ENCODE measurements around the gene EVC. TPM values are rescaled to one million over a fixed set of nuclear protein-coding genes. Genes with fewer than 3 reads are reported as not detected.
"Not testable (repeated sequence)": the region's sequence is repeated elsewhere in the genome, so short reads cannot be mapped to it uniquely, and the experiment has no call there.

Gene EVC
- polyA plus RNA-seq, 1 donor, result 52.7 TPM

DNA sequence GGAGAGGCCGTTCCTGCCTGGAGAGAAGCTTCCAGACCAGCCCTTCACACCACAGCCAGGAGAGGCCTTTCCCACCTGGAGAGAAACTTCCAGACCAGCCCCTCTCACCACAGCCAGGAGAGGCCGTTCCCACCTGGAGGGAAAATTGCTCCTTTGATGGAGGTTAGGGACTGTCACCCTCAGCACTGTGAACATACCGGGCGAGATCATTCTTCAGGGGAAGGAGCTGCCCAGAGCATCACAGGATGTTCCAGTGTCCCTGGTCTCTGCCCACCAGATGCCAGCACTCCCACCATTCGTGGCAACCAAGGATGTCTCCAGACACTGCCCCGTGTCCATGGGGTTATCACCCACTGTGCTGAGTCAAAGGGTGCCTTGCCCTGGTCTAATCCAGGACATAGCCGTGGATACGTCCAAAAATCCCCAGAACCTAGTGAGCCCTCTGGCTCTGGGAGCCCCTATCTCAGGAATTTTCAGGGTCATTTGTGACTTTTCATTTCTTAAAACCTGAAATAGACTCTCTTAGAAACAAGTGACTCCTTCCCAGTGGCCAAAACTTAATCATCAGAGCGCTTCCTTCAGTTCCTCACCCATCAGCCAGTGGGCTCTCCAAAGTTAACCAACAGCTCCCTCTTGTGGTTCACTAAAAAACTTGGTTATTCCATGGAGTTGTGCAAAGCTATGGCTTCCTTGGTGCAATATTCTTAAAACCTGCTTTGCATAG is 101.7 kb downstream of the EVC start:
- DNase-seq, result peak; percentile 70

DNA sequence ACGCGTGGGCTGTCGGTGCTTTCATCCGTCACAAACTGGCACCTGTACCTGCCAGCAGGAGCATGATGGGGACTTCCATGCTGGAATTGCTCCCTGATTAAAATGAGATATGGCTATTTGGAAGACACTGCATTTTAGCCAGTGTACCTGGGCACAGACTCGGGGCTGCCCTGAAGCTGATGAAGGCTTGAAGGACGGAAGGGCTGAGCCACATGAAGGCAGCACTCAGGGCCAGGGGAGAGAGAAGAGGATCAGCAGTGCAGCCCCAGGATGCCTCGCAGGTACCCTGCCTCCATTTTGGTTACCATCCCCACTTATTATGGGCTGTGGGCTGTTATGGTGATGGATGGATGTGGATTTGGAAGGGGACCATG is 102.9 kb downstream of the EVC start:
- no peak for DNase-seq

DNA sequence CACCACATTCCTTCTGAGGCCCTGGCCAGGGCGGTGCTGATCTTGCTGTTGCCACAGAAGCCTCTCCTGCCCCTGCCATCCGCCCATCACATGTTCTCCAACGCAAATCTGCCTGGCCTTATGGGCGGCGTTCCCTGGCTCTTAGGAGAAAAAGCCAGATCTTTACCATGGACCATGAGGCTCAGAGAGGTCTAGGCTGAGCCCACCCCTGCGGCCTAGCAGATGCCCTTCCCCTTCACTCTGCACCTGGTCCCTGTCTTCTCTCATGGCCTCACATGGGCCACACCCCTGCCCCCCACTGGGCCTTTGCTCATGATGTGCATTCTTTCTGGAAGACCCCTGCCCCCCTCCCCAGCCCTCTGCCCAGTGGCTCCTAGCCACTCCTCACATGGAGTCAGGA is 103.4 kb downstream of the EVC start:
- no peak for DNase-seq

DNA sequence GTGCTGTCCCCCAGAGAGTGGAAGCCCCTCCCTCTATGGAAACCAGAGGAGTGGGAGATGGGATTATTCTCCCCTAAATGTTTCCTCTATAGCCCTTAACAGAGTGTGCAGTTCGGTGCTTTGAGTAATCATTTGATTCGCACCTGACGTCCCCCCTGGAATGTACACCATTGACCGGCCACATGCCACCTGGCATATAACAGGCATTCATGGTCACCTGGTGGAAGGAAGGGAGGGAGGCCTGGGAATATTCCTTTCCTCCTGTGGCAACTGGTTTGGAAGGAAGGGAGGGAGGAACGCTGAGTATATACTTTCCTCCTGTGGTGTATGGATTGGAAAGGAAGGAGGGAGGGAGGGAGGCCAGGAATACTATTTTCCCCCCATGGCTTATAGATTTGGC is 104.6 kb downstream of the EVC start:
- peak; percentile 2 for DNase-seq

DNA sequence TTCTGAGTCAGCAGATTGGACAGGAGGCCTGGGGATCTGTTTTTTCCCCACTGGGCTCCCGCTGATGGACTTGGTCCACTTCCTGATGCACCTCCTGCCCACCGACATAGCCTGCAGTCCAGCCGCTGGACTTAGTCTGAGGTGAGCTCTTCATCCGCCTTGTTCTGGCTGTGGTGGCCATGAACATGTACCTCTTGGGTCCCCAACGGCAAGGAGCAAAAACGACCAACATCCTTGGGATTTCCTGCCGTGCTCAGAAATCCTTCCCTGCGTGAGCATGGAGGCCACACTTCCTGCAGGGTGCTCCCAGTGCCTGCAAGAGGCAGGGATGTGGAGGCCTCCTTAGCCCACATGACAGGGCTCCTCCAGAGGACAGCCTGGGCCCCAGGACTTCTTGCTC is 105.1 kb downstream of the EVC start:
- DNase-seq, result no peak

DNA sequence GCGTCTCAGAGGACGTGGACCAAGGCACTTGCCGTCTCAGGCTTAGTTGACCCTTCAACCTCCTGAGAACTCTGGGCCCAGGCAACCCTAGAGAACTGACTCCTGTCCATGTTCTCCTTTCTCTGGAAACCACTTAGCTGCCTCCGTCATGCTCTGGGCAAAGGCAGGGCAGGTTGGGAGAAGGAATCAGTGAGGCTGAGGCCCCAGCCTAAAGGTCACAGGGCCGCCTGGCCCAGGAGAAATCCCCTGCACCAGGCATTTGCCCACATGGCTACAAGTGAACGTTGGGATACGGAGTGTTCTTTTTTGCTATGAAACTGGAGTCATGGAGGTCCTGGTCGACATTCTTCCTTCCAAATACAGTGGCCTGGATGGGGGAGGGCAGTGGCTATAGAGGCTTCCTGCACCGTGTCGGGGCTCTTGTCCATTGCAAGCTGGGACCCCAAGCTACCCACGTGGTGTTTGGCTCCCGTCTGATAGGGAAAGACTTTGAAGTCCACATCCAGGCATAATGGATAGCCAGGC is 105.9 kb downstream of the EVC start:
- DNase-seq, result no peak

DNA sequence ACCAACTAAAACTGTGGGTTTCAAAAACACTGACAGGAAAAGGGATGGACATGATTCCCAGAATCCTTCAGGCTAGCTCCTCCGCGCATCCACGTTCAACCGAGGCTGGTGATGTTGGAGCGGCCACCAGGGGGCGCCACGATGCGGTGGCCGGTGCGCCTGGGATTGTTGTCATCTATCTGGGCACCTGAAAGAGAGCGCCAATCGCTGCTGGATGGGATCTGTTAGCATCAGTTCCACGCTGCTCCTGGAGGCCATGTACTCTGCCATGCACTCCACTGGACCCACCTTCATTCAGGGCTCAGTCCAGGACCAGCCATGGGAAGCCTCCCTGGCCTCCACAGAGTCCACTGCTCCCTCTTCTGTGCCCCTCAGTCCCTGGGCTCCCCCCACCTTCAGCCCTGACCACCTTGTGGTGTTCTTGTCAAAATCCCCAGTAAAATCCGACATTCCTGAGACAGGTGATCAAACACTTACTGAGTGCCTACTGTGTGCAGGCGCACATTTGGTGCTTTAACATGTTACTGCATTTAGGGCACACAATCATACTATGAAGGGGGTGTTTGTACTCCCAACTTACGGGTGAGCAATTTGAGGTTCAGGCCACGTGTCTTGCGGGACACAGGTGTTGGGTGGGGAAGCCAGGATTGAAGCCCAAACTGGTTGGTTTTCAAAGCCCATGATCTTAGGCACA is 110.8 kb downstream of the EVC start:
- DNase-seq, result no peak

DNA sequence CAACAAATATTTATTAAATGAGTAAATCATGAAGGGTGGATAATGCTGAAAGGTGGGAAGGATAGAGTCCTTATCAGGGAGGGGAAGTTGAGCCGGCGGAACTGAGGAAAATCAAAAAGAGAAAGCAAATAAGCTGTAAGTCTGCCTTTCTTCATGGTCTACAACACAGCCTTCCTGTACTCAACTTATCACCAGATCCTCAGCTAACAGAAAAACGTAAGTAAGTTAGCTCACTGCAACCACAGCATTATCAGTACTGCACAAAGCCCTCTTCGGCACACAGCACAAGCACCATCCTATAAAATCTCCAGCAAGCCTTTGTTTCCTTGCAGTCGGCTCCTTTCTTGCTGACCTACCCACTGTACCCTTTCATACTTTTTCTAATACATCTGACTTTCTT is 111.6 kb downstream of the EVC start:
- no peak for DNase-seq

DNA sequence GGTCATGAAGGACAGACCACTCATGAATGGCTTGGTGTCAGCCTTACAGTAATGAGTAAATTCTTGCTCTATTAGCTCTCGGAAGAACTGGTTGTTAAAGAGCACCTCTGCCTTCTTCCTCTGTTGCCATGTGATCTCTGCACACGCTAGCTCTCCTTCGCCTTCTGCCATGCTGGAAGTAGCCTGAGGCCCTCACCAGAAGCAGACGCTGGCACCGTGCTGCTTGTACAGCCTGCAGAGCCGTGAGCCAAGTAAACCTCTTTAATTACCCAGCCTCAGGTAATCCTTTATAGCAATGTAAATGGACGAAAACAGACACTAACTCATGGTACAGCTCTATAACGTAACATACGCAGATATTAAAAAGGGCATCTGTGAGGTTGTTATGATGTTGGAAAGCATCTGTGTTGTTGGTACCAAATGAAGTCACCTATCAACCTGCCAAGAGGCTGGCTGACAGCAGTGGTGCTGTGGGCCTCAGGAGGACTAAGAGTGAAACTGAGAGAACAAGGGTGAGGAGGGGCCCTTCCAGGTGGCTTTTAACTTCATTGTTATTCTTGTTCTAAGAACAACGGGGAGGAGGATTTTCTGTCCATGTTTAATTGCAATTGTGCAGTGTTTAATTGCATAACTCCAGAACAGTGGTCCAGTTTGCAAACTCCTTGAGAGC is 112.7 kb downstream of the EVC start:
- no peak for DNase-seq

DNA sequence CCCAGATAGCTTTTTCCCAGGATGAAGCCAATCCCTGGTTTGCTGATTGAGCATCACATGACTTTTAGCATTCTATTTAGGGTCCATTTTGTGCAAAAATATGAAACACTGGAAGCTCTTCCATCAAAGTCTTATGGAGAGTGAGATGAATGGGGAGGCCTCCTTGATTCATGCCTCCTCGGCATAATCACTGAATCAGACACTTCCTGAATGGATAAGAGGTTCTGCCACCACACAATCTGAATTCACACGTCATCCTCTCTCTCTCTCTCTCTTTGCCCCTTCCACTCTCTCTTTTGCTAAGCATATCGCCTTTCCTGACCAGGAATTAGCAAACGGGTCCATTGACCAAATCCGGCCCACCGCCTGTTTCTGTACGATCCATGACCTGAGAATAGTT is 113.2 kb downstream of the EVC start:
- DNase-seq, result no peak

DNA sequence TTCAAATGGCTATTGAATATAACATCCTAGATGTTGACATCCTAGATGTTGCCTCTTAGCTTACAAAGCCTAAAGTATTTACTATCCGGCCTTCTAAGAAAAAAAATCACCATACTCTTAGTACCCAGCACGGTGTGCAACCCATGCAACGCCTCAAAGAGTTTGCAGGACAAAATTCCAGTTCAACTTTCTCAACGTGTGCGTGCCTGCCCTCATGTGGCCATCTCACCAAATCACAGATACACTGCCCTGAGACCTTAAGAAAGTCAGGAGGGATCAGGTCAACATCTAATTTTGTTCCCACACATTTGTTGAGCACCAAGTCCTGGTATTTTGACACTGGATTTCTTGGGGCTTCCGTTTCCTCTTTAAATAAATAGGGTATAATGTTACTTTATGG is 113.6 kb downstream of the EVC start:
- DNase-seq, result no peak

DNA sequence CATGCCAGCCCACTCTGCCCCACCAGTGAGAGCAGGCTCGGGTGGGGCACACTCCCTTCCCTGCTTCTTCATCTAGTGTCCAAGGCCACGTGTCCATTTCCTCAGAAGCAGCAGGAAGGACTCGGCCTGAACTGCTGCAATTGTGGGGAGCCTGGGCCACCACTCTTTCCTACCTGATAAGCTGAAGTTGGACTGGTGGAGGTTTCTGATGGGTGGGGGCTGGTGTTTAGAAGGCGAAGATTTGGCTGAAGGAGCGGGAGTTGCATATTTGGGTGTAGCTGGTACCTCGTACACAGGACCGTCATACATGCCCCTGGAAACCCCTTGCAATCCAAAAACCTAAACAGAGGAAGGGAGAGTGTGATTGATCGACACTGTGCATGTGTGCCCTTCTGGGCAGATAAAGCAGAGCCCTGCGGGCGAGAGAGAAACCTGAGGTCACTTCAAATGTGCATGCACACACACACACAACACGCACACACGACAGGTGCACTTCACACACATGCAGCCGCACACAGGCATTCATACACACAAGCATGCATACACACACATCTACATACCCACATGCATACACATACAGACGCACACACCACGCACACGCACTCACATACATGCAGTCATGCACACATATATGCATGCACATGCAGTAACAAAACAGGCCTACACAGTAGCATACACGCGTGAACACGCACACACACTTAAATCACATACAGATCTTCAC is 114.5 kb downstream of the EVC start:
- DNase-seq, result no peak

DNA sequence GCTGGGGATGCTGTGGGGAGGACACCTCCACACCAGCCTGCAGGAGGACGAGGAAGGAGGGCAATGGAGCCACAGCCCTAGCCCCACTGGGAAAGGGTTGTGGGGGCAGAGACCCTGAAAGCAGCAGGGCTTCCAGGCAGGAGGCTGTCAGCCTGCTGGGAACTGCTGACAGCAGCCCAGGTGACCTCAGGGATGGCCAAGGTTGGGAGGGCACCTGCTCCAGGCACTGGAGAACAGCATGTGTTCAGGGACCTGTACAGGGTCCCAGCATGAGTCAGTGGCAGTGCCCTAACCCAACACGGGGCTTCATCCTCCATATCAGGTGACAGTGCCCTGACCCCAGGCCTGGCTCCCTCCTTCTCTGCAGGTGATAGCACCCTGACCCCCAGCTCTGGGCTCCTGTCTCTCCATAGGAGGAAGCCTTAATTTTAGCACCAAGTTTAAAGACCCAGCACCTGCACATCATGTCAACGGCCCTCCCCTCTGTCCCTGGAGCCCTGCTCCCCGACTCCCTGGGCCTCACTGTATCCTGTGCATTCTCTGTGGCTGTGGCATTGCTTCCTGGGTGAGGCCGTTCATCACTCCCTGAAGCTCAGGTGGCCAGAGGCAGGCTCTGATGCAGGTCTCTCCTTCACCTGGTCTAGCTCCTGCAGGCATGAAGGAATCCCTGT is 115.6 kb downstream of the EVC start:
- no peak for DNase-seq

DNA sequence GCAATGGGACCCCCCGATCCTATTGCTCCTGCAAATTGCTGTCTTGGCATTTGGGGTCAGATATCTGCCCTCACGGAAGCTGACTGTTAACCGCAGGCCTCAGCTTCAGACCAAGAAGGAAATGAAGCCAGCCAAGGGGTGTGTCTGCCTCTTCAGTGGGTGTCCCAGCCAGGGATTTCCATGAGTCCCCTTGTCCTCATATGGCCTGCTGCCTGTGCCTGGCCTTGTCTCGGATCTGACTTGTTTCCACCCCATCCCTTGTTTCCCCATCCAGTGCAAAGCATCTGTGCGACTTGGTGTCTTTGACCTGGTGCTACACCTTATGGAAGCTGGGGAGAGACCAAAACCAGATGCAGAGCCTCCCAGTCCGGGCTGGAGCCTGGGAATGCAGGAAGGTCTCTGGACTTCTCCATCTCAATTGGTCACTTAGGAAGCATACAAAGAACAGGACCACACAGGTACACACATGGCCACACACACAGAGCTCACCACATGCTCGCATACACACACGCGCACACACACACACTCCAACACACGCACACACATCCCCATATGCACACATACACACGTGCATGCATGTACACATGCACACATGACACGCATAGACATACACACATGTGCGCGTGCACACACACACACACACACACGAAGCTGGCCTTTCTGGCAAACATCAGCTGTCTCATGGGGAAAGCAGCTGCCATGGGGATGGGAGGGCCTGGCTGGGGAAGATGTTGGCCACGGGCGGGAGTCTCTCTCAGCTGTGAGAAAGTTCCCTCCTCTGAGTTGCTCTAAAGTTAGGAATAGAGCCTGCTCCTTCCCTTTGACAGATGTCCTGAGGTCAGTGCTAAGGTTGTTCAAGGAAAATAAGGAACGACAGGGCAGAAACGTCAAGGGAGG is 116.4 kb downstream of the EVC start:
- DNase-seq, result no peak

DNA sequence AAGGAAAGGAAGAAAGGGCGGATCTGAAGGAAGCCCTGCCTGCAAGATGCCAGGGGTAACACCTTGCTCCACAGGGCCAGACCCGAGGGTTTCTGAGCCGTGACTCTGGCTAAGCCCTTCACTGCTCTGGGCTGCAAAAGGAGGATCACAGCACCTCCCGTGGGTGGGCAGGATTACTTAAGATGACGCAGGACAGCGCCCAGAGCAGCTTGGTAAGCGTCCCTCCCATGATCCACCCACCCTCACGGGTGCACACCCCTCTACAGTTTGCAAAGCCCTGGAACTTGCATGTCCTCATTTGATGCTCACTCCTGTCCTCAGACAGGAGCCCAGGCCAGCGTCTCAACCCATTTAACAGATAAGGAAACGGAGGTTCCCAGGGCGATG is 117.0 kb downstream of the EVC start:
- DNase-seq, result no peak

DNA sequence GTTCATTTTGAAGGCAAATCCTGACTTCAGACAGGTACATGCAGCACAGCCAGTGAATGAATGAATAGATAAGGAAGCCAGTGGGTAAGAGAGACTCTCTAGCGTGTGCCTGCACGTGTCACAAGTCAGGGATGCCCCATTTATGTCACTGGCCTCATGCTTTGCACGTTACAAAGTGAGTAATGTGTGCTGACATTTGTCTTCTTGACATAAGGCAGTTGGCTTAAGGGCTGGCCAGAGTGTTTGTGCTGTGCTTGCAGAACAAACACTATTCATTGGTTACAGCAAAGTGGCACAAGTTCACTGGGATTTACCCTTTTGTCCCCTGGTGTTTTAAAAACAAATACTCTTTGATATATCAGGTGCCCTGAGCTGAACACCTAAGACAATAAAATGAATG is 125.9 kb downstream of the EVC start:
- DNase-seq, result no peak

DNA sequence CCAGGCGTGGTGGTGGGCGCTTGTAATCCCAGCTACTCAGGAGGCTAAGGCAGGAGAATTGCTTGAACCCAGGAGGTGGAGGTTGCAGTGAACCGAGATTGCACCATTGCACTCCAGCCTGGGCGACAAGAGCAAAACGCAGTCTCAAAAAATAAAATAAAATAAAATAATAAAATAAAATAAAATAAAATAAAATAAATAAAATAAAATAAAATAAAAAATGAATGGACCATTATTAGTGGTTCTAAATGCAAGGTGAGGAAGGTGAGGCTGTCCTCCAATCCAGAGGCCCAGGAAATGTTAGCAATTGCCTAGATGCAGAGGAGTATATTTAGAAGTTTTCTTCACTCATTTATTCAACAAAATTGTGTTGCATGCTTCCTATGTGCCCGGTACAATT is 126.5 kb downstream of the EVC start:
- not testable (repeated sequence) for DNase-seq

DNA sequence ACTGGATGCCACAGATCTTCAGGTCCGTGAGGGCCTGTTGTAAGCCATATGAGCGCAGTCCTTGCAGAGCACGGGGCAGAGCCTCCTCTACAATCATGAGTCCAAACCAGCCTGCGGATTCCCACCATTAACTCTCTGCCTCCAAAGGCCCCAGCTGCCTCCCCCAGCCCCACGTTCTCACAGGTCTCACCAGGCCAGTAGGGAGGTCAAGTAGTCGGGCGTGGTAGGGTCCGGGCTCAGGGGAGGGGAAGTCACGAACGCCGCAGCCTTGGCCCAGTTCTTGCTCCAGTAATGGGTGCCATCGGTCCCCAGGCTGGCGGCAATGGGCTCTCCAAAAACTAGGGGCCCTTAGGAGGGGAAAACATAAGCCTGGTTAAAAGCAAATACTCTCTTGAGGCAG is 128.3 kb downstream of the EVC start:
- no peak for DNase-seq

DNA sequence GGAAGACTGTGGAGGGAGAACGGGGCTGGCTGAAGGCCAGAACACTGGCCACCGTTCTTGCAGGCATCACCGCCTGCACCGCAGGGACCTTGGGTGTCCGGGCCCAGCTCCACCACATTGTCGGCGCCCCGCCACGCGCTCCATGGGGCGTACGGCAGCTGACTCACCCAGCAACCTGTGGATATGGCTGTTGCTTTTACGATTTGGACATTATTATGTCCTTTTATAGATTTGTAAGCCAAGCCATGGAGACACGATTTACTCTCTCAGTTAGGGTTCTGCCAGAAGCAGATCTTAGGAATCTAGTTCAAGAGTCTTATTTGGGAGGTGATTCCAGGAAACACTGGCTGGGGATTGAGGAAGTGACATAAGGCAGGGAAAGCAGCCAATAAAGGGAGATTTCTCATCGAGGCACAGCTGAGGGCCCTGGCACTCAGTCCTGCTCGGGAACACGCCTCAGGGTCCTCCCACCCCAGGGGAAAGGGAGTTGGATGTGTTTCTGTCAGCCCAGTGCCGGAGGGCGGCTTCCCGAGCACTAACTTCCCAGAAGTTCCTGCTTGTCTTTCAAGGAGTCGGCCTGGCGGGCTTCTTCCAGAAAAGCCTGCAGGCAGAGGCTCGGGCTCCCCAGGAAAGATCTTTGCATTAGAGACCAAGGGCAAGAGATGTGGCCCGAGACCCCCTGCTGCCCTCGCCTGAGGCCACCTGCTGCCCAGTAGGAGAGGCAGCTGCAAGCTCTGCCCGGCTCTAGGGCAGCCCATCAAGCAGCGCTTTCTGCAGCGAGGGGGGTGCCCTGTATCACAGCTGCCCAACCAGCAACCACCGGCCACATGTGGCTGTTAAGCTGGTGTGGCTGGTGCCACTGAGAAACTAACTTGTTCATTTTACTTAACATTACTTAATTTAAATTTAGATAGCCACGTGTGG is 129.0 kb downstream of the EVC start:
- DNase-seq, result no peak

DNA sequence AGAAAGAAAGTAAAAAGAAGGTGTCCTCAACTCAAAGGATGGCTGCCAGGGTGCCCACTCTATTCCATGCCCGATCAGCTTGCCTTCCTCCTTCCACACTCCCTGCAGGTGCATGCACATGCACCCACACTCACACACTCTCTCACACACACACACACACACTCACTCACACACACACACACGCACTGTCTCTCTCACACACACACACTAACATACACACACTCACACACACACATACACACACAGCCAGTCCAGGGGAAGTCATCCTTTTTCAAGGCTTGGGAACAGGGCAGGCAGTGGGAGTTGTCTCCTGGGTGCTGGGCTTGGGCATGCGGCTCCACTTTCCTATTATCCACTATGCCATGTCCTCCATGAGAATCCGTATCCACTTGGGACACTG is 131.5 kb downstream of the EVC start:
- no peak for DNase-seq

Data from left kidney (tissue), 2 donors.